Measurements from ENCODE around the gene ATG9B. TPM values are rescaled to one million over a fixed set of nuclear protein-coding genes. Genes with fewer than 3 reads are reported as not detected.

ATG9B gene
- total RNA-seq, 4 donors from 2014 or later, result 0.46 TPM; not detected in 3

- no peak for DNase-seq (ENCODE audit: low spot score)
These were observed 56.1 kb downstream of the ATG9B start for GRCh38 chr7:150968056-150968733.

GRCh38 chr7:150967349-150967748 is 56.9 kb downstream of the ATG9B start:
- no peak for ATAC-seq (ENCODE audit: low FRiP score)
- no peak for TF ChIP-seq CTCF (IDR thresholded peaks at IDR 0.05)

More at GRCh38 chr7:150968056-150968733, 56.1 kb downstream of the ATG9B start:
- no peak for ATAC-seq (ENCODE audit: low FRiP score)
- no peak for TF ChIP-seq CTCF (IDR thresholded peaks at IDR 0.05)

GRCh38 chr7:150966002-150966401 is 58.3 kb downstream of the ATG9B start:
- no peak for ATAC-seq (ENCODE audit: low FRiP score)
- DNase-seq (ENCODE audit: low spot score), result no peak
- no peak for TF ChIP-seq CTCF (IDR thresholded peaks at IDR 0.05)

More at GRCh38 chr7:150967349-150967748, 56.9 kb downstream of the ATG9B start:
- DNase-seq (ENCODE audit: low spot score), result no peak

- TF ChIP-seq CTCF (IDR thresholded peaks at IDR 0.05), result no peak
- DNase-seq (ENCODE audit: low spot score) (no peak), ATAC-seq (ENCODE audit: low FRiP score) (no peak)
These were observed 58.9 kb downstream of the ATG9B start for GRCh38 chr7:150965273-150965830.

Other genes starting within 250 kb of the ATG9B start
- gene TMEM176B, start 224.1 kb downstream of the ATG9B start, total RNA-seq, result 100 to 1,000 TPM in 1 of 4 donors, 10 to 100 TPM in 3; 35.9 to 122 (median 80.0) TPM
- gene TMEM176A, start 223.7 kb downstream of the ATG9B start, total RNA-seq, result 100 to 1,000 TPM in 1 of 4 donors, 10 to 100 TPM in 3; 18.1 to 105 (median 48.6) TPM
- gene AOC1, start 172.0 kb downstream of the ATG9B start, total RNA-seq, result not detected
- under 1 TPM; 0.12 to 0.56 (median 0.47) TPM for gene KCNH2, start 46.2 kb downstream of the ATG9B start, total RNA-seq
- 10 to 100 TPM; 11.2 to 75.3 (median 25.2) TPM for gene NOS3, start 33.5 kb downstream of the ATG9B start, total RNA-seq
- gene ABCB8, start 4.0 kb upstream of the ATG9B start, total RNA-seq, result 10 to 100 TPM; 25.5 to 39.4 (median 31.6) TPM
- gene ASIC3, start 24.0 kb upstream of the ATG9B start, total RNA-seq, result 1 to 10 TPM; 1.6 to 3.2 (median 2.3) TPM
- gene CDK5, start 33.4 kb upstream of the ATG9B start, total RNA-seq, result 10 to 100 TPM in 1 of 4 donors, 1 to 10 TPM in 3; 6.1 to 10.4 (median 7.9) TPM
- gene SLC4A2, start 35.1 kb upstream of the ATG9B start, total RNA-seq, result 100 to 1,000 TPM; 115 to 126 (median 118) TPM
- 10 to 100 TPM; 44.0 to 67.6 (median 51.6) TPM for gene FASTK, start 56.3 kb upstream of the ATG9B start, total RNA-seq
- 10 to 100 TPM; 23.5 to 38.5 (median 26.9) TPM for gene TMUB1, start 59.0 kb upstream of the ATG9B start, total RNA-seq
- 10 to 100 TPM; 34.6 to 53.0 (median 47.9) TPM for gene AGAP3, start 62.0 kb upstream of the ATG9B start, total RNA-seq
- not detected for gene GBX1, start 143.2 kb upstream of the ATG9B start, total RNA-seq
- not detected for gene ASB10, start 162.8 kb upstream of the ATG9B start, total RNA-seq
- gene H2BK1, start 186.0 kb upstream of the ATG9B start, total RNA-seq, result not detected
- 10 to 100 TPM; 28.5 to 93.4 (median 44.7) TPM for gene ABCF2, start 202.7 kb upstream of the ATG9B start, total RNA-seq
- 10 to 100 TPM; 22.3 to 44.9 (median 34.0) TPM for gene CHPF2, start 208.0 kb upstream of the ATG9B start, total RNA-seq
- gene SMARCD3, start 224.2 kb upstream of the ATG9B start, total RNA-seq, result 10 to 100 TPM; 19.7 to 57.5 (median 31.2) TPM

All from omental fat pad (tissue), 4 donors.